ENCODE results near the gene RCBTB2.

- TF ChIP-seq CTCF (IDR thresholded peaks at IDR 0.05) (no peak), POLR2A (IDR thresholded peaks at IDR 0.05) (no peak)
Measured at GRCh38 chr13:48449656-48450055, 83.2 kb downstream of the RCBTB2 start.
